Uterus (tissue), 2 donors: Measurements from ENCODE around the gene EFCAB12.

Experiments used
- POLR2A ChIP-seq, 2 donors: fragments of 450-650 bp; IDR thresholded peaks; one replicate each; pipeline ENCODE4 v1.6.1; 2016; ENCODE audit warnings: antibody characterized with exemption in 2 of 2, mild to moderate bottlenecking in 1 of 2, moderate library complexity in 1 of 2
- TF ChIP-seq, protein P1 (sequence below), 4 experiments: fragments of 200-600 bp in 2 of 4; fragments of 450-650 bp in 2 of 4; sonication (generic) in 2 of 4; IDR thresholded peaks; one replicate each; pipeline ENCODE4 v1.5.1; 2016 to 2019; ENCODE audit warnings: antibody characterized with exemption in 4 of 4, mild to moderate bottlenecking in 2 of 4, moderate library complexity in 1 of 4

DNA sequence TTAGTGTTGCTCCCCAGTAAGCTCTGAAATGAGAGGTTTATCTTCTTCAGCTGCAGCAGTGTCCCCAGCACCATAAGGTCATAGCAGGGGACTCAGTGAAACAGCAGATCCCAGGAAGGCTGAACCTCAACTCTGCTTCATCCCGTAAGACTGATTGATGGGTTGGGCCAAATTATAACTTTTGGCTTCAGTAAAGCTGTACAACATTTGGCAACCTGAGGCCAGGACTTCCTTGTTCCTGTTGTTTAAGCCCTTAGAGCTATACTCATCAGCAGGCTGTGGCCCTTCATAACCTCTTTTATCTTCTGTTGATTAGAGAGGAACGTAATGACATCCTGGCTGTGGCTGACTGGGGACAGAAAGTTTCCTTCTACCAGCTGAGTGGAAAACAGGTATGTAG is 40.6 kb upstream of the EFCAB12 start:
- TF ChIP-seq, protein P1, sequence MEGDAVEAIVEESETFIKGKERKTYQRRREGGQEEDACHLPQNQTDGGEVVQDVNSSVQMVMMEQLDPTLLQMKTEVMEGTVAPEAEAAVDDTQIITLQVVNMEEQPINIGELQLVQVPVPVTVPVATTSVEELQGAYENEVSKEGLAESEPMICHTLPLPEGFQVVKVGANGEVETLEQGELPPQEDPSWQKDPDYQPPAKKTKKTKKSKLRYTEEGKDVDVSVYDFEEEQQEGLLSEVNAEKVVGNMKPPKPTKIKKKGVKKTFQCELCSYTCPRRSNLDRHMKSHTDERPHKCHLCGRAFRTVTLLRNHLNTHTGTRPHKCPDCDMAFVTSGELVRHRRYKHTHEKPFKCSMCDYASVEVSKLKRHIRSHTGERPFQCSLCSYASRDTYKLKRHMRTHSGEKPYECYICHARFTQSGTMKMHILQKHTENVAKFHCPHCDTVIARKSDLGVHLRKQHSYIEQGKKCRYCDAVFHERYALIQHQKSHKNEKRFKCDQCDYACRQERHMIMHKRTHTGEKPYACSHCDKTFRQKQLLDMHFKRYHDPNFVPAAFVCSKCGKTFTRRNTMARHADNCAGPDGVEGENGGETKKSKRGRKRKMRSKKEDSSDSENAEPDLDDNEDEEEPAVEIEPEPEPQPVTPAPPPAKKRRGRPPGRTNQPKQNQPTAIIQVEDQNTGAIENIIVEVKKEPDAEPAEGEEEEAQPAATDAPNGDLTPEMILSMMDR (IDR thresholded peaks at IDR 0.05), result no peak
- TF ChIP-seq POLR2A (IDR thresholded peaks at IDR 0.05), result no peak
